Karpas-422 (cell line): Measurements from ENCODE around the gene GPR17. TPM values are rescaled to one million over a fixed set of nuclear protein-coding genes. Genes with fewer than 3 reads are reported as not detected.
A peak's percentile ranks its signal among the peaks of the same experiment; 100 is the strongest.

Experiments
- DNase-seq: peaks from one replicate; pipeline ENCODE4 v3.0.0-alpha.2; 2015
- H2AFZ ChIP-seq: fragments of 200-600 bp; sonication (generic); 2 replicates; pipeline ENCODE4 v1.6.1; 2014; ENCODE audit warnings: antibody characterized with exemption, low read length, mixed read lengths
- H3K27ac ChIP-seq: fragments of 200-600 bp; sonication (generic); 2 replicates; pipeline ENCODE4 v1.5.1; 2014; ENCODE audit warnings: mild to moderate bottlenecking, low read length, moderate library complexity
- H3K27me3 ChIP-seq: fragments of 200-600 bp; sonication (generic); 2 replicates; pipeline ENCODE4 v1.6.1; 2014; ENCODE audit warnings: low read length, mixed read lengths
- H3K36me3 ChIP-seq: fragments of 200-600 bp; sonication (generic); 2 replicates; pipeline ENCODE4 v1.6.1; 2014; ENCODE audit warnings: low read length, mixed read lengths; ENCODE audit not compliant: insufficient read depth
- H3K4me1 ChIP-seq: fragments of 200-600 bp; sonication (generic); 2 replicates; pipeline ENCODE4 v1.6.1; 2014; ENCODE audit warnings: mild to moderate bottlenecking, low read length, mixed read lengths
- H3K4me2 ChIP-seq: fragments of 200-600 bp; sonication (generic); 2 replicates; pipeline ENCODE4 v1.6.1; 2014; ENCODE audit warnings: low read length, low read depth, mild to moderate bottlenecking; ENCODE audit not compliant: poor library complexity, severe bottlenecking
- H3K4me3 ChIP-seq: fragments of 200-600 bp; sonication (generic); 2 replicates; pipeline ENCODE4 v1.5.1; 2014; ENCODE audit warnings: mild to moderate bottlenecking, antibody characterized with exemption, low read length, mixed read lengths
- H3K79me2 ChIP-seq: fragments of 200-600 bp; sonication (generic); 2 replicates; pipeline ENCODE4 v1.6.1; 2014; ENCODE audit warnings: mild to moderate bottlenecking, low read length, mixed read lengths
- H3K9ac ChIP-seq: fragments of 200-600 bp; sonication (generic); 2 replicates; pipeline ENCODE4 v1.6.0; 2014; ENCODE audit warnings: low read length
- H3K9me2 ChIP-seq: fragments of 200-600 bp; sonication (generic), shearing (Covaris generic); replicated peaks from 2 replicates; pipeline ENCODE4 v1.6.0; 2014; ENCODE audit warnings: mild to moderate bottlenecking, low read length, moderate library complexity; ENCODE audit not compliant: insufficient read depth
- H3K9me3 ChIP-seq: fragments of 300-700, 200-600 bp; sonication (generic); 2 replicates; pipeline ENCODE4 v1.6.1; 2014; ENCODE audit warnings: low read length, mixed read lengths
- H4K20me1 ChIP-seq: fragments of 200-600 bp; sonication (generic); 2 replicates; pipeline ENCODE4 v1.6.1; 2014; ENCODE audit warnings: mild to moderate bottlenecking, antibody characterized with exemption, low read length, low read depth; ENCODE audit not compliant: insufficient read depth
- total RNA-seq: library from RNA; depleted of rRNA; stranded (reverse); fragments of >200 nt; shearing (Covaris generic); gene quantifications from 2 replicates; pipeline ENCODE4 v1.2.3, GENCODE V29; 2014; ENCODE audit warnings: low replicate concordance

Gene GPR17
- total RNA-seq, 1 experiment from 2014 or later = not detected

DNA sequence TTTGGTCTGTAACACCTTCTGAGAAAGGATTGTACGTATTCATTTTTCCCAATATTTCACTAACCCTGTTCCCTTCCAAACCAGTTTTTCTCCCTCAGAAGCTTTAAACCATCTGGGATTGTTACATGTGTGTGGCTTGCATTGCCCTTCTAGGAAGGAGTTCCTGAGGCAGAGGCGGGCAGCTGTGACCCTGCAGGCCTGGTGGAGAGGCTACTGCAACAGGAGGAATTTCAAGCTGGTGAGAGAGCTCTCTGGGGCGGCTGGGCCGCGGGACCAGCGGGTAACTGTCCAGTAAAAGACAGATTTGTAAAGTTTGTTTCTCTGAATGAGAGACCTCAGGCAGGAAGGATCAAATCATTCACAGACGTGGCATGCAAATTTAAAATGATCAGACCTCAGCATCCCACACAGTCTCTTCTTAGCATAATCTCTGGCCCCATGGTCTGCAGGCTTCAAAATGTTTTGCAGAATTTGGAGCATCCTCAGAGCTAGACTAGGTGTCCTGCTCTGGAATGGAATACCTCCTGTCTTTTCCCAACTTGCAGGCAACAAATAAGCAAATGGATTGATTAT, 40.2 kb upstream of the GPR17 start:
- DNase-seq = peak; percentile 48
- H3K4me1 ChIP-seq = peaks cover 20% of the 10 kb centered on the region

GRCh38 chr2:127606625-127607398, 39.1 kb upstream of the GPR17 start:
- Histone ChIP-seq H4K20me1 (no peaks in the 10 kb centered on the region), H3K36me3 (no peaks in the 10 kb centered on the region), H3K9me2 (no peaks in the 10 kb centered on the region), H3K9me3 (no peaks in the 10 kb centered on the region), H3K4me3 (no peak overlapping the region), H3K4me2 (no peak overlapping the region), H3K79me2 (no peaks in the 10 kb centered on the region), H3K27me3 (no peaks in the 10 kb centered on the region; the same call in 1 of the 2 replicates), H3K9ac (no peak overlapping the region), H2AFZ (no peak overlapping the region), H3K27ac (no peak overlapping the region), H3K4me1 (peaks cover 20% of the 10 kb centered on the region)
- DNase-seq = no peak

More for the DNA sequence above, 40.2 kb upstream of the GPR17 start:
- Histone ChIP-seq H3K9ac (no peak overlapping the region), H3K27me3 (no peaks in the 10 kb centered on the region; the same call in 1 of the 2 replicates), H3K36me3 (no peaks in the 10 kb centered on the region), H3K4me2 (no peak overlapping the region), H2AFZ (no peak overlapping the region), H3K27ac (no peak overlapping the region), H4K20me1 (no peaks in the 10 kb centered on the region), H3K9me2 (no peaks in the 10 kb centered on the region), H3K4me3 (no peak overlapping the region), H3K9me3 (no peaks in the 10 kb centered on the region), H3K79me2 (no peaks in the 10 kb centered on the region)

GRCh38 chr2:127607399-127607908, 38.5 kb upstream of the GPR17 start:
- no peaks in the 10 kb centered on the region for H3K9me2 ChIP-seq
- H3K4me2 ChIP-seq = no peak overlapping the region
- no peak for DNase-seq
- H3K79me2 ChIP-seq = no peaks in the 10 kb centered on the region
- no peak overlapping the region for H3K4me3 ChIP-seq
- no peak overlapping the region for H3K9ac ChIP-seq
- no peak overlapping the region for H3K27ac ChIP-seq
- no peaks in the 10 kb centered on the region for H4K20me1 ChIP-seq
- H3K4me1 ChIP-seq = peaks cover 20% of the 10 kb centered on the region
- H3K27me3 ChIP-seq = no peaks in the 10 kb centered on the region; the same call in 1 of the 2 replicates
- H3K9me3 ChIP-seq = no peaks in the 10 kb centered on the region
- H2AFZ ChIP-seq = no peak overlapping the region
- H3K36me3 ChIP-seq = no peaks in the 10 kb centered on the region

- H3K4me2 ChIP-seq = no peak overlapping the region
- H2AFZ ChIP-seq = no peak overlapping the region
- no peak overlapping the region for H3K27ac ChIP-seq
- no peak overlapping the region for H3K9ac ChIP-seq
- no peaks in the 10 kb centered on the region for H3K36me3 ChIP-seq
- no peaks in the 10 kb centered on the region for H3K9me2 ChIP-seq
- no peaks in the 10 kb centered on the region; the same call in 1 of the 2 replicates for H3K27me3 ChIP-seq
- H3K79me2 ChIP-seq = no peaks in the 10 kb centered on the region
- H4K20me1 ChIP-seq = no peaks in the 10 kb centered on the region
- H3K4me1 ChIP-seq = peaks cover 20% of the 10 kb centered on the region
- no peak overlapping the region for H3K4me3 ChIP-seq
- no peak for DNase-seq
- H3K9me3 ChIP-seq = no peaks in the 10 kb centered on the region
Measured at GRCh38 chr2:127608061-127609030, 37.6 kb upstream of the GPR17 start.

GRCh38 chr2:127609031-127609751, 36.8 kb upstream of the GPR17 start:
- Histone ChIP-seq H3K79me2 (no peaks in the 10 kb centered on the region), H3K4me1 (peaks cover 20% of the 10 kb centered on the region), H3K27ac (no peak overlapping the region), H3K4me2 (no peak overlapping the region), H3K9me3 (no peaks in the 10 kb centered on the region), H3K36me3 (no peaks in the 10 kb centered on the region), H4K20me1 (no peaks in the 10 kb centered on the region), H3K9ac (no peak overlapping the region), H3K27me3 (no peaks in the 10 kb centered on the region; the same call in 1 of the 2 replicates), H2AFZ (no peak overlapping the region), H3K9me2 (no peaks in the 10 kb centered on the region), H3K4me3 (no peak overlapping the region)
- DNase-seq = no peak

- no peaks in the 10 kb centered on the region; the same call in 1 of the 2 replicates for H3K27me3 ChIP-seq
- no peak overlapping the region for H3K4me3 ChIP-seq
- no peaks in the 10 kb centered on the region for H3K9me2 ChIP-seq
- peaks cover 20% of the 10 kb centered on the region for H3K4me1 ChIP-seq
- no peak for DNase-seq
- no peak overlapping the region for H2AFZ ChIP-seq
- H3K36me3 ChIP-seq = no peaks in the 10 kb centered on the region
- no peaks in the 10 kb centered on the region for H4K20me1 ChIP-seq
- H3K4me2 ChIP-seq = no peak overlapping the region
- no peak overlapping the region for H3K9ac ChIP-seq
- no peaks in the 10 kb centered on the region for H3K79me2 ChIP-seq
- no peaks in the 10 kb centered on the region for H3K9me3 ChIP-seq
- H3K27ac ChIP-seq = no peak overlapping the region
Measured at GRCh38 chr2:127609818-127610217, 36.1 kb upstream of the GPR17 start.

GRCh38 chr2:127610561-127610960, 35.4 kb upstream of the GPR17 start:
- H3K9me2 ChIP-seq = no peaks in the 10 kb centered on the region
- H3K27me3 ChIP-seq = no peaks in the 10 kb centered on the region; the same call in 1 of the 2 replicates
- H3K4me2 ChIP-seq = no peak overlapping the region
- H3K79me2 ChIP-seq = no peaks in the 10 kb centered on the region
- no peaks in the 10 kb centered on the region for H4K20me1 ChIP-seq
- no peaks in the 10 kb centered on the region for H3K9me3 ChIP-seq
- no peak overlapping the region for H2AFZ ChIP-seq
- no peak overlapping the region for H3K9ac ChIP-seq
- no peak overlapping the region for H3K27ac ChIP-seq
- no peak overlapping the region for H3K4me3 ChIP-seq
- no peak for DNase-seq
- H3K36me3 ChIP-seq = no peaks in the 10 kb centered on the region
- H3K4me1 ChIP-seq = peaks cover 18% of the 10 kb centered on the region
